ENCODE measurements around the gene IRAK2.

IRAK2 gene

DNA sequence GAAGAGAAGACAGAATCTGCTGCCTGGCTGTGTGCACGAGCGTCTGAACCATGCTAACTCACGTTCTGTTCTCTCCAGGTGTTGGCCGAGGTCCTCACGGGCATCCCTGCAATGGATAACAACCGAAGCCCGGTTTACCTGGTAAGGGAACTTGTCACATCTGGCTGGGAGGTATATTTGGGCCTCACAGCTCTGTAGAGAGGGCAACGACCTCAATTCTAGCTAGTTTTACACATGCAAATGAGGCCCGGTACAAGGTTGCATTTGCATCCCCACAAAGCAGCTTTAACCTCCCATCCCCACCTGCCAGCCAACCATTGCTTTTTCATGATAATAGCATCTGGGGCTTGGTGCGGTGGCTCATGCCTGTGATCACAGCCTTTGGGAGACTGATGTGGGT, 61.6 kb downstream of the IRAK2 start:
- DNase-seq: no peak

DNA sequence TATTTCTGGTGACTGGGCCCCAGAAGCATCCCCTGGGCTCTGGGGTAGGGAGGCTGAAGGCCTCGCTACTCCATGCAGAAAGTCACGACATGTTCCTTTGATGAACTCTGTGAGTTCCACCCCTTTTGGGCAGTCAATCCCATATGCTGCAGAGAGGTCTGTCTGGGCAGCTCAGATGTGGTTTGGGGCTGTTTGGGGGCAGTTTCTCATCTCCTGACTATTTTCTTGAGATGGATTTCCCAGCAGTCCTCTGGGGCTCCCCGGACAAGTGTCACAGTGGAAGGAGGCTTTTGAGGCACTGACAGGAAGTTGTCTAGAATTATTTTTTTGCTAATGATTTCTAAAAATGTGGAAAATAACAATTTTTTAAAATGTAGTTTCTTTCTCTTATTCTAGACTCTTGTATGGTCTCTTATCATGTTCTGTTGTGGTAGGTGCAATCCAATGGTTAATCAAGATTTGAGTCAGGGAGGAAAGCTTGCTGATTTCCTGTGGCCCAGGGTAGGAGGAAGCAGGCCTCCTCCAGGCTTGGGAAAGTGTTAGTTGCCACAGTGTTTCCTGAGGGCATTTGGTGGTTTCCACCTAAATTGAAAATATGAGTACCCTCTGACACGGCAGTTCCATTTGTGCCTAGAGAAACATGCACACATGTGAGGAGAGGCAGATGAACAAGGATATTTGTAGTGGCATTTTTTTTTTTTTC, 63.7 kb downstream of the IRAK2 start:
- no peak for DNase-seq

DNA sequence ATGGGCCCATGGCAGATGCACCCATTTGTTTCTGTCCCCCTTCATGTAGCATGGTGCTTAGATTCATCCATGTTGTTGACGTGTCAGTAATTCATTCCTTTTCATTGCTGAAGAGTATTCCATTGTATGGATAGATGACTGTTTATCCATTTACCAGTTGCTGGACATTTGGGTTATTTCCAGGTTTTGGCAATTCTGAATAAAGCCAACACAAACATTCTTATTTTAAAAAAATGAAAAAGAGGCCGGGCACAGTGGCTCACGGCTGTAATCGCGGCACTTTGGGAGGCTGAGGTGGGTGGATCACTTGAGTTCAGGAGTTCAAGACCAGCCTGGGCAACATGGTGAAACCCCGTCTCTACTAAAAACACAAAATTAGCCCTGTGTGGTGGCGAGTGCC, 64.9 kb downstream of the IRAK2 start:
- no peak for DNase-seq

DNA sequence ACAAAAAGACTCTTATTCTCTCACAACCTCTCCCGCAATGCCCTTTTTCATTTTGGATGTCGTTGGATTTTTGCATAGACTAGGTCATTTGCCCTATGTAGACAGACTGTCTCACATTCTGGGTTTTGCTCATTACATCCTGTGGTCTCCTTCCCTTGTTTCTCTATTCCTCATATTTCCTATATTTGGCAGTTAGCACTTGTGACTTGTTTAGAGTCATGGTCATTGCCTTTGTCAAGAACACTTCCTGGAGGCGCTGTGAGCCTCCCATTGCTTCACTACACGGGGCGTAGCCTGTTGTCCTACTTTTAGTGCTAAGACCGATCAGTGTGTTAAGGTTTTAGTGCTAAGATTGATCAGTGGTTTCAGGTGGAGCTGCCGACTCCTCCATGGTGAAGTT, 67.4 kb downstream of the IRAK2 start:
- DNase-seq: no peak

DNA sequence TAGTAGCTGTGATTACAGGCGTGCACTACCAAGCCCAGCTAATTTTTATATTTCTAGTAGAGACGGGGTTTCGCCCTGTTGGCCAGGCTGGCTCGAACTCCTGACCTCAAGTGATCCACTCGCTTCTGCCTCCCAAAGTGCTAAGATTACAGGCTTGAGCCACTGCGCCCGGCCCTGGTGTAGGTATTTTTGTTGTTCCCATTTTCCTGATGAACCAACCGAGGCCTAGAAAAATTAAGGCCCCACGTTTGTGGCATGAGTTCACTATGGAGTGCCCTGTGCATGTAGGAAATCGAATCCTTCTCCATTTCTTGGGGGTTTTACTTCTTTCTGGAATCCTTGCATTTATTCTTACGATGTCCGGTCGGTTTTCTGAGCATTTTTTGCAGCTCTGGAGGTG, 69.3 kb downstream of the IRAK2 start:
- DNase-seq: no peak

DNA sequence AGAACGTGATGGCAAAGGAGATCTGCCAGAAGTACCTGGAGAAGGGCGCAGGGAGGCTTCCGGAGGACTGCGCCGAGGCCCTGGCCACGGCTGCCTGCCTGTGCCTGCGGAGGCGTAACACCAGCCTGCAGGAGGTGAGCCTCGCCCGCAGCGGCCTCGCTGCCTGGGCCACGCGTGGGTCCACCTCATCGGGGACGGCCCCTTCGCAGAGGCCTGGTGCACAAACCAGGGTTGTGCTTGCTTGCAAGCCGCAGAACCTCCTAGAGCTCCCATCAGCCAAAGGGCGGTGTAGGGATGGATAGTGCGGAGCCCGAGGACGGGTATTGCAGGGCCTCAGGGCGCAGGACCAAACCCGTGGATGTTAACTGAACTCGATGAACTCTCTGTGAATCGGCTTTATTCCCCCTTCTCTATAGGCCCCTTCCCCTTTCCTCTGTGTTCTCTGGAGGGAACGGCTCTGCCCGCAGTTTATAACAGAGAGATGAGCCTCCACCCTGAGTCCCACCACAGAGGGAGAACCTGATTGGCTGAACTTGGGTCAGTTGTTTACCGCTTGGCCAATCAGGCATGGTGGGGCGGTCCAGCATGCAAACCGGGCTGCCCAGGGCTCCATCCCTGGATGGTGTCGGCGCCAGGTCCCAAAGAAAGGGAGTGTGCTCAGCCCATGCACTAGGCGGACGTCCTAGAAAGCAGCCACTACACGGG, 70.0 kb downstream of the IRAK2 start:
- no peak for DNase-seq

DNA sequence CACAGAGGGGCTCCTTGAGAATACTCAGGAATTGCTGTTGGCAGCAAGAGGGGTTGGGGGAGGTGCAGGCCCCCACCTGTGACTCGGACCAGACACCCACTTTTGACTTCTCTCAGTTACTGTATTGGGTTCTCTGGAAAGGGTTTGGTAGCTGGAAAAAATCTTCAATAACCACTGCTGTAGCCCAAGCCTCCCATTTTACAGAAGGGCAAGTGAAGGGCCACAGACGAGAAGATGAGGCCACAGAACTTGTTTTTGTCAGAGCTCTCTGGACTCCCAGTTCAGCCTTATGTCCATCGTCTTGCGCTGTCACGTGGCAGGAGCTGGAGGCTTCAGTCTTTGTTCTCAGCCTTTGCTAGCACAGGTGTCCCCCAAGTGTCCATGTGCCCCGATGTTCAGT, 70.8 kb downstream of the IRAK2 start:
- no peak for DNase-seq

DNA sequence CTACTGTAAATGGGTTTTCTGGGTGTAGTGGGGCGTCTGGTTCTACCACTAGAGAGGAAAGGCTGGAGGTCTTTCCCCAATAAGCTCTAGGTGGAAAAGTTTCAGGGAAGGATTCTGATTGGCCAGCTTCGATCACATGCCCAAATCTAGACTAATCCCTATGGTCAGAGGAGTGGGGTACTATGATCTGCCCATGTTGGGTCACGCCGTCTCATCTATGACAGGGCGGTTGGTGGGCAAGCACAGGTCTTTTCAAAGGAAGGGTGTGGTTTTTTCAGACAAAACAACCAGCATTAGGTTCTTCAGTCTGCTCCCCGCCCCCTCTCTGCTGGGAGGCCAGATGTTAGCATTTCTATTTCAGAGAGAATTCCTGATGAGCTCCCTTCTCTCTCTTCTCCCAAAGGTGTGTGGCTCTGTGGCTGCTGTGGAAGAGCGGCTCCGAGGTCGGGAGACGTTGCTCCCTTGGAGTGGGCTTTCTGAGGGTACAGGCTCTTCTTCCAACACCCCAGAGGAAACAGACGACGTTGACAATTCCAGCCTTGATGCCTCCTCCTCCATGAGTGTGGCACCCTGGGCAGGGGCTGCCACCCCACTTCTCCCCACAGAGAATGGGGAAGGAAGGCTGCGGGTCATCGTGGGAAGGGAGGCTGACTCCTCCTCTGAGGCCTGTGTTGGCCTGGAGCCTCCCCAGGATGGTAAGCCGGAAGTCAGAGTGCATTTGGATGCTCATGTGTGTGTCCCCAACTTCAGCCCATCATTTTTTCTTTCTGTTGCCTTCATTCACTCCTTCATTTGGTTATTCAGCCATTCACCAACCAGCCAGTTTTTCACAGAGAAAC, 73.8 kb downstream of the IRAK2 start:
- DNase-seq: no peak

DNA sequence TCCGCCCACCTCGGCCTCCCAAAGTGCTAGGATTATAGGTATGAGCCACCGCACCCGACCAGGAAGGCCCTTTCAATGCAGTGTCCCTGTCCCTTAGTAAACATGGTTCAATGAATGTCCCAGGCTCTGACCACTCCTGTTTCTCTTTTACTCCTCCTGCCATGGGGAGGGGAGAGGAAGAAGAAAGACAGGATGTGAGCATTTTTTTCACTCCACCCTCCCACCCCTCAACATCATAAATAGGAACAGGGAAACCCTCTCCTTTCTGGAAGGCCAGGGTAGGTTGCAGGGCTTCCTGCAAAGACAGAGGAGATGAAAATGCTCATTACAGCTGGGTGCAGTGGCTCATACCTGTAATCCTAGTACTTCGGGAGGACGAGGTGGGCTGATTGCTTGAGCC, 76.1 kb downstream of the IRAK2 start:
- DNase-seq: no peak

DNA sequence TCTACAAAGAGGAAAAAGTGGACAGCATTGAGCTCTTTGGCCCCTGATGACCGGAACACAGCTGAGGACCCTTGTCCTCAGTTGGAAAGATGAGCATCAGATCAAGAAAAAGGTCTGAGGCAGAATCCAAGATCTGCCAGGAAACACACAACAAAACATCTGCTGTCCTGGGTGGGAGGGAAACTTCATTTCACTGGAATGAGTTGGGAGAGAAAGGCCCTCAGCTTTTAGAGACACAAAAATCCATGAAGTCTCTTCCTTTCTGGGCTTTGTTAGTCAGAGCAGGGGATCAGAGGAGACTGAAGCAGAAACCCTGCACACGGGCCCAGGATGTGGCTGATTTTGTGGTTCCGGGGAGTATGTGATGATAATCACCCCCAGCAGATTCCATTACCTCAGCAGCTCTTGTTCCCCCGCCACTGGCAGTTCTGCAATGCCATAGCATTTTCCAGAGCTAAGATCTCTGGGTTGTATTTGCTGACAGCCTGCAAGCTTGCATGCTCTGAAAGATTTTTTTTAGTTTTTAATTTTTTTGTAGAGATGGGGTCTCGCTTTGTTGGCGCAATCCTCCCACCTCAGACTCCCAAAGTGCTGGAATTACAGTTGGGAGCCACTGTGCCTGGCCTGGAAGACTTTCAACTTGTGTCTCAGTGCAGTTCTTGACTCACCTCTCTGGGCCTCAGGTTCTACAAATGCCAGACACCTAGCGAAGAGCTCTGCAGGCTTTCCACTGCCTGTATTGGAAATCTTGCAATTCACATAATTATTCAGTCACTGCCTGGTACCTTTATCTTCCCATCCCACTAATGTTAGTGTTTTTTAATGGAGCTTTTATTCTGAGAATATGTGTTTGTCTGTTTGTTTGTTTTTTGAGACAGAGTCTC, 77.7 kb downstream of the IRAK2 start:
- DNase-seq: no peak

DNA sequence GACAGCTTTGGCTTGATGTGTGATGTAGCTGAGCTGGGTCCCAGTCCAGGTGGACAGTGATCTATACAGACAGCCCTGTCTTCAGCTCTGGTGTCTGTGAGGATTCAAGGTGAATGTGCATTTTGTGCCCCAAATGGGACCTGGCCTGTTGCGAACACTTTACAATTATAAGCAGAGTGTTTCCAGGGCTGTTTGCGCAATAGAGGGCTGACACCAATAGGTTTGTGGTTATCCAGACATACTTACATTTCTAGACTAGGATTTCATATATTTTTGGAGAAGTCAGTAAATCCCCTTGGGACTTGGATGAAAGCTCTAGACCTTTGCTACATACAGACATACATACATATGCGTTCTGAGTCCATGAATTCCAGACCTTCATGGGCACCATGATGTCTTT, 79.3 kb downstream of the IRAK2 start:
- no peak for DNase-seq

DNA sequence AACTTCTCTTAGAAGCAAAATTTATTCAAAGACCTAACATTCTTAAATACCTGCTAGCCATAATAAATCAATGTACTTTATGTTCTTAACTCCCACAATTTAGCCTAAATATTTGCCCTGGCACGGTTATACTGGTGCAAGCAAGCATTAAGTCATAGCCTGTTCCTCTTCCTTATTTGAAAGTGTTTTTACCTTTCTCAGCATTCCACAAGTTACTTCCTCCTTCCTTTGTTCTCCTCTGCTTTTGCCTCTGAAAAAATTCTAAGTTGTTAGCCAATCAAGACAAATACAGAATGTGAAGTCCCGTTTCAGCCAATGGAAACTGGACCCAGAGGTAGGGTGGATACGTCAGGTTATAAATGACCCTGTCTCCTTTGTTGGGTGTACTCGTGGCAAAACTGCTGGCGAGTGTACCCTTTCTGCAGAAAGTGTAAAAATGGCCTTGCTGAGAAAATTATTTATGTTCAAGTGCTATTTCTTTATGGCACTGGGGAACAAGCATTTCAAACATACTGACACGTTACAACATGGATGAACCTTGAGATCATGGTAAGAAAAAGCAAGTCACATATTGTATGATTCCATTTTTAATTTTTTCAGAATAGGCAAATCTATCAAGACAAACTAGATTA, 80.5 kb downstream of the IRAK2 start:
- no peak for DNase-seq

DNA sequence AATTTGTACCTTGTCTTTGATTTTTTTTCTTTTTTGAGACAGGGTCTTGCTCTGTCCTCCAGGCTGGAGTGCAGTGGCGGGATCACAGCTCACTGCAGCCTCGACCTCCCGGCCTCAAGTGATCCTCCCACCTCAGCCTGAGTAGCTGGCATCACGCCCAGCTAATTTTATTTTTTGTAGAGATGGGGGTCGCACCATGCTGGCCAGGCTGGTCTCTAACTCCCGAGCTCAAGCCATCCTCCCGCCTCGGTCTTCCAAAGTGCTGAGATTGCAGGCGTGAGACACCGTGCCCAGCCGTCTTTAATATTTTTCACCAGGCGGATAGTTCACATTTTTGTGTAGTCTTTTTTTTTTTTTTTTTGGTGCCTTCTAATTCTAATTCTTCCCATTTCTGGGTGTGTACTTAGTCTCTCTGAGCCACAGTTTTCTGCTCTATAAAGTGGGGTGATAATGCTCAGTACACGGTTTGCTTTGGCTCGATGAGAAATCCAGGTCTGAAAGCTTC, 83.0 kb downstream of the IRAK2 start:
- no peak for DNase-seq

DNA sequence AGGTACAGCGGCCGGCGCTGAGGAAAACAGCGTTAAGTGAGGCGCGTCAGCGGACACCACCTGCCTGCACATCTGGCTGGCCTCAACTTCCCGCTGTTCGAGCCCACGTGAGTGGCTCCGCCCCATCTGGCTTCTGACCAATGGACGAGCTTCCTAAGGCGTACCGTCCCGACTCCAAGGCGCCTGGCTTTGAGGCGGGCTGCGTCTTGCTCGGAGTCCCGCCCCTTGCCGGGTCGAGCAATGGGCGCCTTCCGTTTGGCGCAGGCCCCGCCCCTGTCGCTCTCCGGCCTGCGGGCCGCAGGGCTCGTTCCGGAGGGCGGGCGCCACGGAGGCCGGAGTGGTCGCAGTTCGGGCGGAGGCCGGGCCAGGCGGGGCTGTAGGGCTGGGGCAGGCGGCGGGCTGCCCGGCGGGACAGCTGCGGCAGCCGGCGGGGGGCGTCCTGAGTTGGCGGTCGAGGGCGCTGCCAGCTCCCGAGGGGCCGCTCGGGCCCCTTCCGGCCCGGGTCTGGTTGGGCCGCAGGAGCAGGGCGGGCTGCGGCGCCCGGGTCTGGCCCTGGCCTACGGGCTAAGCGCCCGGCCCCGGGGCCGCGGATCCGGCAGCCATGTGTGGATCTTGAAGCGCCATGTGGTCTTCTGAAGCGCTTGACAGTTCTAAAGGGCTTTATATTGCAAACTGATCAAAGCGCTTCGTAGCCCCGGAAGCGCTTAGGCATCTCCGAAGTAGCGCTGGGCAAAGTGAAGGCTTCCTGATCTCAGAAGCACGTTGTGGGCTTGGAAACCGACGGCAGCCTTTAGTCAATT, 83.7 kb downstream of the IRAK2 start, which contains the start of gene TATDN2:
TATDN2 (plus strand) TSS at position 276 of the 800 bp plus-strand sequence. CDS start 742 bp downstream, outside the sequence.
- DNase-seq: peak; percentile 98

DNA sequence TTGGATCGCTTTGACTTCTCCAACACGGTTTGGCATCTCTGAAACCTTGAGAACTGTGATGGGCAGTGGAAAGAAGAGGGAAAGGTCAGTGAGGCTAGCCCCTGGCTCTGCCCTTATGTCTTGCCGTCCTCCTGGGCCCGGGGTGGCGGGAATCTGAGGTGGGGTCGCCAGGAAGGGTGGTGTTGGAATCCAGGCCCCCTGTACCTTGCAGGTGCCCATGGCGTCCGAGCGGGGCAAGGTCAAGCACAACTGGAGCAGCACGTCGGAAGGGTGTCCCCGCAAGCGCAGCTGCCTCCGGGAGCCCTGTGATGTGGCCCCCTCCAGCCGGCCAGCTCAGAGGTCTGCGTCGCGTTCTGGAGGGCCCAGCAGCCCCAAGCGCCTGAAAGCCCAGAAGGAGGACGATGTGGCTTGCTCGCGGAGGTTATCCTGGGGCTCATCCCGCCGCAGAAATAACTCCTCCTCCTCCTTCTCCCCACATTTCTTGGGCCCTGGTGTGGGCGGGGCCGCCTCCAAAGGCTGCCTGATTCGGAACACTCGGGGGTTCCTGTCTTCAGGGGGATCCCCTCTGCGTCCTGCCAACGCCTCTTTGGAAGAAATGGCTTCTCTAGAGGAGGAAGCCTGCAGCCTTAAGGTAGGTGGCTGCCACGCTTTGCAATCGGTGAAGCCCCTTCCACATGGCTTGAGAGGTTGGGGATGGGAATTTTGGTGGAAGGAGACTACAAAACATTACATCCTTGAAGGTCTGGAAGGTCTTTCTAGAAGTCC, 84.4 kb downstream of the IRAK2 start:
- peak; percentile 67 for DNase-seq

DNA sequence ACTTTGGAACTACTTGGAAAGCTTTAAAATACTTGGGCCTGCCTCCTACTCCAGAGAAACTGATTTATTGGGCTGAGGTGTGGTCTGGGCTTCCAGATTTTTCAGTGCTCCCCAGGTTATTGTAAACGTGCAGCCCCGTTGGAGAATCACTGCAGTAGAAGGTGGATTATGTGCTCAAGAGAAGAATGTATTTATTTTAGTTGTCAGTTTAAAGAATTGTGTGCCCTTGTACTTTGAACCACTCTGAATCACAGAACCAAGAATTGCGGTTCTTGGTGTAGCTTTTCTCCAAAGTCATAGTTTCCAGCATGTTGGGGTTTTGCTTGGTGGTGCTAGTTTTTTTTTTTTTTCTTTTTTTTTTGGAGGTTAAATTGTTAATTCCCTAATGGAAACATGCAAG, 85.1 kb downstream of the IRAK2 start:
- DNase-seq: no peak

DNA sequence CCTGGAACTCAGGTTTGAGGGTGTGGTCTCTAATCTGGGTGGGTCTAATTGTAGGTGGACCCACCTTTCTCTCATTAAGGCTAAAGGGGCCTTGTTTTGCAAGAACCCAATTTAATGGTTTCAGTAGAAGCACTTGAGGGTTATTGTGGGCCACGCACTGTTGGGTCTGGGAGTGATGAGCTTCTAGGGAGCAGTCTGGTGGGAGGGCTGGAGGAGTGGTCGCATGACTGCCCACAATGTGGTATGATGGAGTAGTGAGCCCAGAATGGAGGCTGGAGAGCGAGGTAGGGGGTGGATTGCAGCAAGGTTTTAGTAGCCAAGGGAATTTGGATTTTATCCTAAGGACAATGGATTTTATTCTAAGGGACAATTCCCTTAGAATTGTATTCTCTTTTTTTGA, 86.3 kb downstream of the IRAK2 start:
- no peak for DNase-seq

DNA sequence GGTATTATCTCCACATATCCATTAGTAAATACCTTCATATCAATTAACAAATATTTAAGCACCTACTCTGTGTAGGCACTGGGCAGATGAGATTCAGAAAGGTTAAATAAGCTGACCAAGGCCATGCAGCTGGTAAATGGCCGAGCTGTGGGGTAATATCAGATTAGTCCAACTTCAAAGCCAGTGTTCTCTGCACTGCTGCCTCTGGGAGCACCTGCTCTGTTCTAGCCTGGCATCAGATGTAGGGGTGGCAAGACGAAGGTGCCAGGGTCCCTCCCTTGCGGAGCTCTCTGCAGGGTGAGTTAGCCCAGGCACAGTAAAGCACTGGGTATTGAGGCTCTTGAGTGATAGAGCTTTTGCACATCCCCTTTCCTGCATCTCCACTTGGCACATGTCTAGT, 89.0 kb downstream of the IRAK2 start:
- no peak for DNase-seq

DNA sequence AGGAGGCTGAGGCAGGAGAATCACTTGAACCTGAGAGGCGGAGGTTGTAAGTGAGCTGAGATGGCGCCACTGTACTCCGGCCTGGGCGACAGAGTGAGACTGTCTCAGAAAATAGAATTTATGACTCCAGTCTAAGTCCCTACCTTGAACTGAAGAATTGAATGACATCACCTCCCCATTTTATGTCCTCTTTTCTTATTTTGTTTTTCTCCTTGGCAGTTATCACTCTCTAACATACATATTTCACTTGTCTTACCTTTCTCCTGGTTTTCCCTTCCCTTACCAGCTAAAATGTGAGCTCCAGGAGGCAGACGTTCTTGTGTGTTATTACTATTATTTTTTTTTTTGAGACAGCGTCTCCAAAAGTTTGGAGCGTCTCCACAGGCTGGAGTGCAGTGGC, 91.1 kb downstream of the IRAK2 start:
- no peak for DNase-seq

DNA sequence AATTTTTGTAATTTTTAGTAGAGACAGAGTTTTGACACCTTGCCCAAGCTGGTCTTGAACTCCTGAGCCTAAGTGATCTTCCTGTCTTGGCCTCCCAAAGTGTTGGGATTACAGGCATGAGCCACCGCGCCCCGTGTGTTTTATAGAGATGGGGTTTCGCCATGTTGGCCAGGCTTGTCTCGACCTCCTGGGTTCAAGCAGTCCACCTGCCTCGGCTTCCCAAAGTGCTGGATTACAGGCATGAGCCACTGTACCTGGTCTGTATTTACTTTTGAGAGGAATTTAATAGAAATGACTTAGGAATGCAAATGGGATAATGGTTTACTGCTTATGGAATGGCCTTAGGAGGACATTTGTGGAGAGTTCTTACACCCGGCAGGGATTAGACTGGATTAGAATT, 94.3 kb downstream of the IRAK2 start:
- no peak for DNase-seq
